KOPT-K1 (cell line): ENCODE measurements around the gene FASTKD1.
"Not testable (repeated sequence)": the region's sequence is repeated elsewhere in the genome, so short reads cannot be mapped to it uniquely, and the experiment has no call there.

Experiments used
- H3K27ac ChIP-seq: fragments of 200-600 bp; sonication (generic); 2 replicates; pipeline ENCODE4 v1.5.1; 2016; ENCODE audit warnings: antibody characterized with exemption, mild to moderate bottlenecking, low read depth, low read length; ENCODE audit not compliant: poor library complexity, severe bottlenecking
- H3K36me3 ChIP-seq: fragments of 200-600 bp; sonication (generic); 2 replicates; pipeline ENCODE4 v1.5.1; 2017; ENCODE audit warnings: antibody characterized with exemption, mild to moderate bottlenecking, low read length, moderate library complexity; ENCODE audit not compliant: insufficient read depth
- H3K9me3 ChIP-seq: fragments of 200-600 bp; sonication (generic); 2 replicates; pipeline ENCODE4 v1.5.1; 2017; ENCODE audit warnings: antibody characterized with exemption, low read length, mild to moderate bottlenecking; ENCODE audit not compliant: insufficient read depth, poor library complexity, severe bottlenecking

Gene FASTKD1

DNA sequence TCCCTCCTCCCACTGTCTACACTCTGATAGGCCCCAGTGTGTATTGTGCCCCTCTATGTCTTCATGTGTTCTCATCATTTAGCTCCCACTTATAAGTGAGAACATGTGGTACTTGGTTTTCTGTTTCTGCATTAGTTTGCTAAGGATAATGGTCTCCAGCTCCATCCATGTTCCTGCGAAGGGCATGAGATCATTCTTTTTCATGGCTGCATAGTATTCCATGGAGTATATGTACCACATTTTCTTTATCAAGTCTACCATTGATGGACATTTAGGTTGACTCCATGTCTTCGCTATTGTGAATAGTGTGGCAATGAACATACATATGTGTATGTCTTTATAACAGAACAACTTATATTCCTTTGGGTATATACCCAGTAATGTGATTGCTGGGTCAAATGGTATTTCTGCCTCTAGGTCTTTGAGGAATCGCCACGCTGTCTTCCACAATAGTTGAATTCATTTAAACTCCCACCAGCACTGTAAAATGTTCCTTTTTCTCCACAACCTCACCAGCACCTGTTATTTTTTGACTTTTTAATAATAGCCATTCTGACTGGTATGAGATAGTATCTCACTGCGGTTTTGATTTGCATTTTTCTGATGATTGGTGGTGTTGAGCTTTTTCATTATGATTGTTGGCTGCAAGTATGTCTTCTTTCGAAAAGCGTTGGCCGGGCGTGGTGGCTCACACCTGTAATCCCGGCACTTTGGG is 9.0 kb upstream of the FASTKD1 start:
- peaks cover 13% of the 10 kb centered on the region for H3K9me3 ChIP-seq
- not testable (repeated sequence) for H3K36me3 ChIP-seq, H3K27ac ChIP-seq

DNA sequence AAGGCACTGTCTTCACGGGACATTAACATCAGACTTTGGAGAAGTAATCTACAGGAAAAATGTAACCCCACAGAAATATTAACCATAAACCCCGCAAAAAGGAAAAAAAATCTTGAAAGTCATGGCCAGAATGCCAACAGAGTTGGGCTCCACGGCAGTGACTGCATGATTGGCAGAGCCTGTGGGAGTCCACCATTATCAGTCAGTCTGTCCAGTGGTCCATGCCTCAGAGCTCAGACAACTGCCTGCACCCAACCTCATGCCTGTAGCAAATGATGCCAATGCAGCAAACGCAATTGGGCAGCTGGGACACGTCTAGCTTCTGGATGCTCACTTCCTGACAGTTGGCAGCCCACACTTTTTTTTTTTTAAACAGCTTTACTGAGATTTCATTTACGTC is 5.4 kb upstream of the FASTKD1 start:
- no peak overlapping the region for H3K27ac ChIP-seq
- H3K36me3 ChIP-seq: no peaks in the 10 kb centered on the region
- peaks cover 13% of the 10 kb centered on the region for H3K9me3 ChIP-seq

DNA sequence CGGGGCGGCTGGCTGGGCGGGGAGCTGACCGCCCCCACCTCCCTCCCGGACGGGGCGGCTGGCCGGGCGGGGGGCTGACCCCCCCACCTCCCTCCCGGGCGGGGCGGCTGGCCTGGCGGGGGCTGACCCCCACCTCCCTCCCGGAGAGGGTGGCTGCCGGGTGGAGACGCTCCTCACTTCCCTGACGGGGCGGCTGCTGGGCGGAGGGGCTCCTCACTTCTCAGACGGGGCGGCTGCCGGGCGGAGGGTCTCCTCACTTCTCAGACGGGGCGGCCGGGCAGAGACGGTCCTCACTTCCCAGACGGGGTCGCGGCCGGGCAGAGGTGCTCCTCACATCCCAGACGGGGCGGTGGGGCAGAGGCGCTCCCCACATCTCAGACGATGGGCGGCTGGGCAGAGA is 1.6 kb upstream of the FASTKD1 start:
- peaks cover 11% of the 10 kb centered on the region for H3K36me3 ChIP-seq
- H3K27ac ChIP-seq, H3K9me3 ChIP-seq: not testable (repeated sequence)

DNA sequence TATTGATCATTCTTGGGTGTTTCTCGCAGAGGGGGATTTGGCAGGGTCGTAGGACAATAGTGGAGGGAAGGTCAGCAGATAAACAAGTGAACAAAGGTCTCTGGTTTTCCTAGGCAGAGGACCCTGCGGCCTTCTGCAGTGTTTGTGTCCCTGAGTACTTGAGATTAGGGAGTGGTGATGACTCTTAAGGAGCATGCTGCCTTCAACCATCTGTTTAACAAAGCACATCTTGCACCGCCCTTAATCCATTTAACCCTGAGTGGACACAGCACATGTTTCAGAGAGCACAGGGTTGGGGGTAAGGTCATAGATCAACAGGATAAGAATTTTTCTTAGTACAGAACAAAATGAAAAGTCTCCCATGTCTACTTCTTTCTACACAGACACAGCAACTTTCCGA is 874 bp upstream of the FASTKD1 start:
- H3K9me3 ChIP-seq, H3K27ac ChIP-seq: not testable (repeated sequence)
- peaks cover 17% of the 10 kb centered on the region for H3K36me3 ChIP-seq

DNA sequence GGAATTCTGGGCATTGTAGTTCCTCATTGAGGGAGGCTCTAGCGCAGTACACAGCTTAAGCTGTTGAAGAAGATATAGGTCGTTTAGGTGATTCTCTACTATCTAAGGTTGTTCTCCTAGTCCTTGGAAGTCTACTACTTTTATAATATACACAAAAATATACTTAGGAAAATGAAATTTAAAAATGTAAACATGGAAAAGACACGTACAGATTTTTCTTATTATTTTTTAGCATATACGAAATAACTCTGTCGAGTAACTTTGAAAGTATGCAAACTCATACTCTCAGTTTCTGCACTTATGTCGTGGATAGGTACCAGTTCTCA is 272 bp upstream of the FASTKD1 start:
- Histone ChIP-seq H3K36me3 (peaks cover 19% of the 10 kb centered on the region), H3K9me3 (no peaks in the 10 kb centered on the region), H3K27ac (peak overlapping the region; percentile 73)

DNA sequence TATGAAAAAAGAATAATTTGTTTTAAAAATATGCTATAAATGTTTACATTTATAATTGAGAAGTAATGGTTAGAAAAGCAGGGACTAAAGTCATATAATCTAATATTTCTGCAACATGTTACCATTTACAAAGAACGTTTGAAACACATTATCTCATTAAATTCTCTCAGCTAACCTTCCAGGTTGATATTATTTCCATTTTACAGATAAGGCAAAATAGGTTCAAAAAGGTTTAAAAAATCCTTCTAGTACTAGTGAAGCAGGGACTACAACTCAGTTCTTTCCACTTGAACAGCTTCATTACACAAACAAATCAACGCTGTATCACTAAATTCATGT is 875 bp downstream of the FASTKD1 start:
- peaks cover 29% of the 10 kb centered on the region for H3K36me3 ChIP-seq
- H3K9me3 ChIP-seq: no peaks in the 10 kb centered on the region
- peak overlapping the region; percentile 73 for H3K27ac ChIP-seq

DNA sequence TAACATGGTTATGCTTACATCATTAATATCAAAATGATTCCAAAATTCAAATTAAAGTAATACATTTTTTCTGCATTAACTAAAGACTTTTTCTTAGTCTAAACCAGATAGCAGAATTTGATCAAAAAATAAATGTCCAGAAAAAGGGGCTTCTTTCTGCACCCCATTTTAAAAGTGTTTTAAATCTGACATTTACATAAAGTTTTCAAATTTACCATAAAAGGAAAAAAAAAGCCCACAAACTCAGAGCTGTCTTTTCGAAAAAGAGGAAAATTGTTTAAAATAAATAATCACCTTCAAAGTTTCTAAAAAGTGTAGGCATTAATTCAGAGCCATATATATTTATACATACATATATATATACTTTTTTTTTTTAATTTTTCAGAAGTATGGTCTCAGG is 1.5 kb downstream of the FASTKD1 start:
- Histone ChIP-seq H3K9me3 (no peaks in the 10 kb centered on the region), H3K27ac (no peak overlapping the region), H3K36me3 (peaks cover 35% of the 10 kb centered on the region)

DNA sequence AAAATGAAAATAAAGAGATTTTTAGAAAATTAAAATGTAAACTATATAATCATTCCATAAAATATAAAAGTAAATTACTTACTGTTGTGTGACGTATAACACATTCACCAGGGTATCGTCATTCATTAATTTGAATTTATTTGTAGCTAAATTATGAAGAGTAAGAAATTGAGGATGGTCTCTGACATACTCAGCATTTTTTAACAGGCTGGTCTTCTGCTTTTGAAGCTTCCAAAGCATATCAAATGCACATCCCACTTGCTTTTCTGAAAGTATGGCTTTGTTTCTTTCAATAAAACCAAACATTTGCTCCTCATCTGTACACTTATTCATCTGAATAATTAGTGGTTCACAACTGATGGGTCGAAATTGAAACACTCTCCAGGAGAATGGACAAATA is 2.1 kb downstream of the FASTKD1 start:
- no peak overlapping the region for H3K27ac ChIP-seq
- H3K36me3 ChIP-seq: peaks cover 40% of the 10 kb centered on the region
- H3K9me3 ChIP-seq: no peaks in the 10 kb centered on the region

DNA sequence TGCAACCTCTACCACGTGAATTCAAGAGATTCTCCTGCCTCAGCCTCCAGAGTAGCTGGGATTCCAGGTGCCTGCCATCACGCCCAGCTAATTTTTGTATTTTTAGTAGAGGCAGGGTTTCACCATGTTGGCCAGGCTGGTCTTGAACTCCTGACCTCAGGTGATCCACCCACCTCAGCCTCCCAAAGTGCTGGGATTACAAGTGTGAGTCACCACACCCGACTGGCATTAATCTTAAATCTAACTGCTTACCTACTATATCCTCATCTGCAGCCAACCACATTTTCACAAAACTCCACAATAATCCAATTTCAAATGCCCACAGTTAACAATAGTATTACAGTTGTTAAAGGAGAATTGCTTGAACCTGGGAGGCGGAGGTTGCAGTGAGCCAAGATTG is 2.9 kb downstream of the FASTKD1 start:
- H3K27ac ChIP-seq, H3K9me3 ChIP-seq: not testable (repeated sequence)
- peaks cover 48% of the 10 kb centered on the region for H3K36me3 ChIP-seq

DNA sequence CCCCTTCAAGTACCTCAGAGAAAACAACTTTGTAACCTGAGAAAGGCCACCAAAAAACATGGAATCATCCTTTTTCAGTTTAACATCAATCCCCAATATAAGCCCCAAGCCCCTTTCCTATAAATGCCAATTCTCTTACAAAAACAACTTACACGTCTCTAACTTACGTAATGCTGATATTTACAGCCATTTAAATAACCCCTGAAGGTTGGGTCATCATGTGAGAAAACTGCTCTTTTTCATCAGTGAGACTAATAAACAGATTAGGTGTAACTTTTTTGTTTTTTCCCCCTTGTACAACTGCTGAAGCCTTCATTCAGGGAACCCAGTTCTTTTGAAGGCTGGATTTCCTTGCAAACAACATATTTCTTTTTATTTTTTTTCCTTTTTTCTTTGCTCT is 3.7 kb downstream of the FASTKD1 start:
- Histone ChIP-seq H3K9me3 (no peaks in the 10 kb centered on the region), H3K27ac (no peak overlapping the region), H3K36me3 (peaks cover 54% of the 10 kb centered on the region)

DNA sequence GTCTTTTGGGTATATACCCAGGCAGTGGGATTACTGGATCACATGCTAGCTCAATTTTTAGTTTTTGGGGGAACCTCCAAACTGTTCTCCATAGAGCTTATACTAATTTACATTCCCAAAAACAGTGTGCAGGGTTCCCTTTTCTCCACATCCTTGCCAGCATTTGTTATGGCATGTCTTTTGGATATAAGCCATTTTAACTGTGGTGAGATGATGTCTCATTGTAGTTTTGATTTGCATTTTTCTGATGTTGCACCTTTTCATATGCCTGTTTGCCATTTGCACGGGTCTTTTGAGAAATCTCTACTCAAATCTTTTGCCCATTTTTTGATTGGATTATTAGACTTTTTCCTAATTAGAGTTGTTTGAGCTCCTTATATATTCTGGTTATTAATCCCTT is 8.0 kb downstream of the FASTKD1 start:
- no peaks in the 10 kb centered on the region for H3K9me3 ChIP-seq
- peaks cover 66% of the 10 kb centered on the region for H3K36me3 ChIP-seq
- no peak overlapping the region for H3K27ac ChIP-seq

DNA sequence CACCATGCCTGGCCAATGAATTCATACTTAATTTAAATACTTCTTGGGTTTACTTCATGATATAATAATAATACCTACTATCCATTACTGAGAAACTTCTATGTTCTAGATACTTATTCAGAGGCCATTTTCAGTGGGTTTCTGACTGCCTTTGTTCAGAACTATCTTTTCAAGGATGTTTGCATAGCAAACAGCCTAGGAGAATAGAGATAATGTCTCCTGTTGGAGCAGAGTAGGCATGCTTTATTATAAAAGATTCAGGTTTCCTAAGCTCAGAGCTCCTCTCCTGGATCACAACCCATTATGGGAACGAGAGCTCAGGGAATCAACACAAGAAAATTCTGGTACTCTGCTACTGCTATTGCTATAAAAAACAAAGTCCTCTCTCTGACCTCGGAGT is 11.1 kb downstream of the FASTKD1 start:
- H3K27ac ChIP-seq: no peak overlapping the region
- no peaks in the 10 kb centered on the region for H3K9me3 ChIP-seq
- H3K36me3 ChIP-seq: peaks cover 60% of the 10 kb centered on the region

DNA sequence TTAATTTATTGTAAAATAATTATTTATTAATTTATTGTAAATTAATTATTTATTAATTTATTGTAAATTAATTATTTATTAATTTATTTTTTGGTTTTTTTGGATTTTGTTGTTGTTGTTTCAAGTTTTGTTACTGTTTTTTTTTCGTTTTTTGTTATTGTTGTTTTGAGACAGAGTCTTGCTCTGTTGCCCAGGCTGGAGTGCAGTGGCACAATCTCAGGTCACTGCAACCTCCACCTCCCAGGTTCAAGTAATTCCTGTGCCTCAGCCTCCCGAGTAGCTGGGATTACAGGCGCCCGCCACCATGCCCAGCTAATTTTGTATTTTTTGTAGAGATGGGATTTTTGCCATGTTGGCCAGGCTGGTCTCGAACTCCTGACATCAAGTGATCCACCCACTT is 11.6 kb downstream of the FASTKD1 start:
- H3K27ac ChIP-seq, H3K9me3 ChIP-seq: not testable (repeated sequence)
- H3K36me3 ChIP-seq: peaks cover 57% of the 10 kb centered on the region

DNA sequence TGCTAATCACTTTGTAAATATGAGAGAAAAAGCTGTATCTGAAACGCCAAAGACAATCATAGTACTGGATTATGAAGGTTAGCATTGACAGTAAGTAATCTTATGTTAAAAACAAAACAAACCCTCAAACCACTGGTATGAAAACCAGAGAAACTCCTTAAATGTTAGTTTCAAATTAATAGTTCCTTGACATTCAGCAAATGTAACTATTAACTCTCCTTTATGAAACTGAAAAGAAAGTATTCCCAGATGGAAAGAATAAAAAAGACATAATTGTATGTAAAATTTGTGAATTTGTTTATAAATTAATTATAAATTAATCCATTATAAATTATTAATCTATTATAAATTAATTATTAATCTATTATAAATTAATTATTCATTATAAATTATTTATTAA is 12.3 kb downstream of the FASTKD1 start:
- peaks cover 58% of the 10 kb centered on the region for H3K36me3 ChIP-seq

DNA sequence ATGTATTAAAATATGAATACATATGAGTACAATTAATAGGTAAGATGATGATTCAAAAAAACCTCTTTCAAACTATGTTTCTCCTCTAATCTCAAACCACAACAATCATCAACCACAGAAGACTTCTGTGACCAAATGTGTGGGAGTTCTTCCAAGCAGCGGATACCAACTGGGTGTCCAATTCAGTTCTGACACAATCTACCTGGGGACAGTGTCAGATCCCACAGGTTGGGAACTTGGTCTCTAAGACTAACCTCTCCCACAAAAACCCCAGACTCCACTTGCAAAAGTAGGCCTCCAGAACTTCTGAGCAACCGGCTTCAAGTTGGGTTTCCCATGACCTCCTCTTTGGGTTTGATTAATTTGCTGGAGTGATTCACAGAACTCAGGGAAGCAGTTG is 26.9 kb downstream of the FASTKD1 start:
- no peaks in the 10 kb centered on the region for H3K9me3 ChIP-seq
- H3K27ac ChIP-seq: no peak overlapping the region
- peaks cover 77% of the 10 kb centered on the region for H3K36me3 ChIP-seq

More for the DNA sequence above, 12.3 kb downstream of the FASTKD1 start:
- H3K9me3 ChIP-seq: no peaks in the 10 kb centered on the region
- H3K27ac ChIP-seq: no peak overlapping the region

DNA sequence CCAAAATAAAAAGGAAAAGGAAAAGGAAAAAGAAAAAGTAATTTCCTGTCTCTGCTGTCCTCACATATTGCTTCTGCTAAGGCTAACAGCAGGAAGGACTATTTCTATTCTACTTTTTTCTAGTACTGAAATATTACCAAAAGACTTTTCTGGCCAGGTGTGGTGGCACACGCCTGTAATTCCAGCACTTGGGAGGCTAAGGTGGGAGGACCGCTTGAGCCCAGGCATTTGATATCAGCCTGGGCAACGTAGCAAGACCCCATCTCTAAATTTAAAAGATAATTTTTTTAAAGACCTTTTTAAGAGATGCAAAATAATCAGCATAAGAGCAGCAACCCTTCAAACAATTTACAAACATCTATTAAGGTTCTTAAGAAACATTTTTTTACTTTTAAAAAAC is 31.2 kb downstream of the FASTKD1 start:
- H3K36me3 ChIP-seq: peaks cover 83% of the 10 kb centered on the region
- H3K27ac ChIP-seq: no peak overlapping the region
- no peaks in the 10 kb centered on the region for H3K9me3 ChIP-seq

DNA sequence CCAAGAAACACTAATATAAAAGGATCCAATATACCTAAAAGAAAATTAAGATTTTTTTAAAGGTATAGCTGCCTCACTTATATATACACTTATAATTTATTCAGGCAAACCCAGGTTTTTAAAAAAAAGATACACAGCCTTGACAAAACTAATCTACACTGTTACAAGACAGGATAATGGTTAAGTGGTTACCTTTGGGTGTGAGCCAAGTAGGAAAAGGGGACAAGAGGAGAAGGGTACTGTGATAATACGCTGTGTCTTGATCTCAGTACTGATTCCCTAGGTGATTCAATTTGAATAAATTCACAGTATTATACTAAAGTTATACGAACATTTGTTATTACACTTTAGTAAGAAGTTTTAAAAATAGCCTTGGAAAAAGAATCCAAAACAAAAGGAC is 33.5 kb downstream of the FASTKD1 start:
- Histone ChIP-seq H3K9me3 (no peaks in the 10 kb centered on the region), H3K27ac (no peak overlapping the region), H3K36me3 (peaks cover 81% of the 10 kb centered on the region)
